Measurements from ENCODE around the gene EFCAB13. TPM values are rescaled to one million over a fixed set of nuclear protein-coding genes. Genes with fewer than 3 reads are reported as not detected.

EFCAB13 gene
- total RNA-seq, 2 experiments from 2014 or later: 4.3 to 5.9 TPM

DNA sequence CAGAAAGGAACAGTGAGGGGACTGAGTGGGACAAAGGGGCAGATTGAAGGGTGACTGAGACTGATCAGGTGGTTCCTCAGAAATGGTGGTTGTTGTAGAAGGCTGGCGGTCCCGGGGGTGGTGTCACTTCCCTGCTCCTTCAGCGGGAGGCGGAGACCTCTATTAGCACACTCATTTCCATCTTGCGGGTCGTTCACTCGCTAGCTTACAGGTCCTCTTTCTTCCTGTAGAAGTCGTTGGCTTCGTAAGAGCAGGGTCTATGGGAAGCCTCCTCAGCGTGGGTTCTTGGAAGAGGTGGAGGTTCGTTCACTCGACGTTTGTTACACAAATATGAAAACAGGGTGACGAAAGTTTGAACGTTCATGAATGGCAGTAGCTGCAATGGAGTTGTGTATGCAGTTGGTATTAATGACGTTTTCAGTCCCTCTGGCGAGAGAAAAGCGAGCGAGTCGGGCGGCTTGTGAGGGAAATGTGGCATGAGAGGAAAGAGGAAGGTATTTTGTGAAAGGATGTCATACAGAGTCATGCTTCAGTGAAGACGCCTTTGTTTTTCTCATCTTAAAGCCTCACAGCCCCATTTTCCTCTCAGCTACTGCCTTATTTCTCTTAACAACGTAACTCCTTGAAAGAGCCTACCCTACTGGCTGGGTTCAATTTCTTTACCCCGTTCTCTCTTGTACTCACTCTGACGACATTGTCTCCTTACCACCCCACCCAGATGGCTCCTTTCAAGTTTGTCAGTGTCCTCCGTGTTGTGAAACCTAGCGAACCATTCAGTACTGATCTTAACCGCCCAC, 667 bp downstream of the EFCAB13 start:
- Mint-ChIP-seq H3K27ac (peak overlapping the region; percentile 93), H3K4me1 (ENCODE audit: low read depth) (peaks cover 14% of the 10 kb centered on the region), H3K4me3 (peak overlapping the region; percentile 95), H3K36me3 (ENCODE audit: low read depth) (no peaks in the 10 kb centered on the region), H3K27me3 (peaks cover 7% of the 10 kb centered on the region), H3K9me3 (peaks cover 3% of the 10 kb centered on the region)
- CTCF ChIA-PET: interaction anchor here (1.1 to 2.8 kb wide), 3 partner anchors 8 to 96 kb away, joined by 3 to 14 read pairs (median 7); no protein-coding TSS in a partner anchor
- ATAC-seq (peak; percentile 70), DNase-seq (peak; percentile 77)
- intact Hi-C loops (cut with micrococcal nuclease): no loop called here
- POLR2A ChIA-PET: interaction anchor here (0.5 to 0.9 kb wide), 2 partner anchors 16 to 25 kb away, joined by 3 read pairs; no protein-coding TSS in a partner anchor
- TF ChIP-seq, protein P1, sequence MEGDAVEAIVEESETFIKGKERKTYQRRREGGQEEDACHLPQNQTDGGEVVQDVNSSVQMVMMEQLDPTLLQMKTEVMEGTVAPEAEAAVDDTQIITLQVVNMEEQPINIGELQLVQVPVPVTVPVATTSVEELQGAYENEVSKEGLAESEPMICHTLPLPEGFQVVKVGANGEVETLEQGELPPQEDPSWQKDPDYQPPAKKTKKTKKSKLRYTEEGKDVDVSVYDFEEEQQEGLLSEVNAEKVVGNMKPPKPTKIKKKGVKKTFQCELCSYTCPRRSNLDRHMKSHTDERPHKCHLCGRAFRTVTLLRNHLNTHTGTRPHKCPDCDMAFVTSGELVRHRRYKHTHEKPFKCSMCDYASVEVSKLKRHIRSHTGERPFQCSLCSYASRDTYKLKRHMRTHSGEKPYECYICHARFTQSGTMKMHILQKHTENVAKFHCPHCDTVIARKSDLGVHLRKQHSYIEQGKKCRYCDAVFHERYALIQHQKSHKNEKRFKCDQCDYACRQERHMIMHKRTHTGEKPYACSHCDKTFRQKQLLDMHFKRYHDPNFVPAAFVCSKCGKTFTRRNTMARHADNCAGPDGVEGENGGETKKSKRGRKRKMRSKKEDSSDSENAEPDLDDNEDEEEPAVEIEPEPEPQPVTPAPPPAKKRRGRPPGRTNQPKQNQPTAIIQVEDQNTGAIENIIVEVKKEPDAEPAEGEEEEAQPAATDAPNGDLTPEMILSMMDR (IDR thresholded peaks at IDR 0.05): no peak

DNA sequence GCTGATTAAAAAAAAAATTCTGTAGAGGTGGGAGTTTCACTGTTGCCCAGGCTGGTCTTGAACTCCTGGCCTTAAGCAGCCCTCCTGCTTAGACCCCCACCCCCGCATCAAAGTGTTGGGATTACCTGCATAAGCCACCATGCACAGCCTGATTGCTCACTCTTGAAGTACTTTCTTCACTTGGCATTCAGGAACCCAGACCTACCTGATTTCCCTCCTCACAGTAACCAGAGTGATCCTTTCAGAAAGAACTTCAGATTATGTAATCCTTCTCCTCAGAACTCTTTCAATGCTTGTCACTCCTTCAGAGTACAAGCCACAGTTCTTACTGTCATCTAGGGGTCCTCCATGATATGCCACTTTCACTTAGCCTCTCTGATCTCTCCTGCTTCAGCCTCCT, 1.4 kb downstream of the EFCAB13 start:
- Mint-ChIP-seq H3K4me3 (peak overlapping the region; percentile 95), H3K27ac (no peak overlapping the region), H3K4me1 (ENCODE audit: low read depth) (peaks cover 14% of the 10 kb centered on the region), H3K9me3 (peaks cover 3% of the 10 kb centered on the region), H3K27me3 (peaks cover 7% of the 10 kb centered on the region), H3K36me3 (ENCODE audit: low read depth) (no peaks in the 10 kb centered on the region)
- CTCF ChIA-PET: interaction anchor here (1.2 to 2.8 kb wide), 2 partner anchors 9 to 90 kb away, joined by 3 to 14 read pairs; no protein-coding TSS in a partner anchor
- POLR2A ChIA-PET: interaction anchor here (0.9 kb wide), 1 partner anchor 26 kb away, joined by 3 read pairs; no protein-coding TSS in a partner anchor
- DNase-seq (no peak), ATAC-seq (no peak)
- intact Hi-C loops (cut with micrococcal nuclease): no loop called here
- TF ChIP-seq, protein P1 (IDR thresholded peaks at IDR 0.05): no peak

DNA sequence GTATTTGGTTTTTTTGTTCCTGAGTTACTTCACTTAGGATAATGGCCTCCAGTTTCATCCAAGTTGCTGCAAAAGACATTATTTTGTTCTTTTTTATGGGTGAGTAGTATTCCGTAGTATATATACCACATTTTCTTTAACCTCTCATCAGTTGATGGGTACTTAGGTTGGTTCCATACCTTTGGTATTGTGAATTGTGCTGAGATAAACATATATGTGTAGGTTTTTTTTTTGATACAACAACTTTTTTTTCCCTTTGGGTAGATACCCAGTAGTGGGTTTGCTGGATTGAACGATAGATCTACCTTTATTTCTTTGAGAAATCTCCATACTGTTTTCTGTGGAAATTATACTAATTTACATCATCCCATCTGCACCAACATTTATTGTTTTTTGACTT, 6.8 kb downstream of the EFCAB13 start:
- Mint-ChIP-seq H3K9me3 (no peaks in the 10 kb centered on the region), H3K27me3 (no peaks in the 10 kb centered on the region), H3K27ac (no peak overlapping the region), H3K36me3 (ENCODE audit: low read depth) (peaks cover 7% of the 10 kb centered on the region), H3K4me1 (ENCODE audit: low read depth) (peaks cover under 1% of the 10 kb centered on the region), H3K4me3 (no peak overlapping the region)
- ATAC-seq: no peak
- TF ChIP-seq, protein P1 (IDR thresholded peaks at IDR 0.05): no peak
- DNase-seq: no peak
- intact Hi-C loops (cut with micrococcal nuclease): no loop called here
- POLR2A ChIA-PET: no interaction called here
- CTCF ChIA-PET: interaction anchor here (1.5 kb wide), 1 partner anchor 15 kb away, joined by 3 read pairs; no protein-coding TSS in a partner anchor

DNA sequence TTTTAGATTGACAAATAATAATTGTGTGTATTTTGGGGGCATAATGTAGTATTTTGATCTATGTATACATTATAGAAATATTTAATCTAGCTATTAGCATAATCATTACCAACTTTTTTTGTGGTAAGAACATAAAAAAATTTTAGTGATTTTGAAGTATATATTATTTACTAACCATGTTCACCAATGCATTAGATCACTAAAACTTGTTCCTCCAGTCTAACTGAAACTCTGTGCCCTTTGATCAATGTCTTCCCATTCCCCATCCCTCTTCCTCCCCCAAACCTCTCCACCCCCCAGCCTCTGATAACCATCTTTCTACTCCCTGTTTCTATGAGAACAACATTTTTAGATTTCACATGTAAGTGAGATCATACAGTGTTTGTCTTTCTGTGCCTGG, 8.5 kb downstream of the EFCAB13 start:
- H3K4me1 Mint-ChIP-seq (ENCODE audit: low read depth): no peaks in the 10 kb centered on the region
- CTCF ChIA-PET: no interaction called here
- H3K27me3 Mint-ChIP-seq: no peaks in the 10 kb centered on the region
- no peak overlapping the region for H3K27ac Mint-ChIP-seq
- intact Hi-C loops (cut with micrococcal nuclease): no loop called here
- POLR2A ChIA-PET: no interaction called here
- H3K36me3 Mint-ChIP-seq (ENCODE audit: low read depth): peaks cover 8% of the 10 kb centered on the region
- TF ChIP-seq, protein P1 (IDR thresholded peaks at IDR 0.05): no peak
- ATAC-seq: no peak
- H3K4me3 Mint-ChIP-seq: no peak overlapping the region
- DNase-seq: no peak
- H3K9me3 Mint-ChIP-seq: no peaks in the 10 kb centered on the region

Data from activated CD8-positive, alpha-beta T cell treated with anti-CD3 and anti-CD28 coated beads for 36 hours (primary cell).